Activated CD8-positive, alpha-beta memory T cell treated with anti-CD3 and anti-CD28 coated beads for 36 hours (primary cell): ENCODE data around the gene CYP4F22. TPM values are rescaled to one million over a fixed set of nuclear protein-coding genes. Genes with fewer than 3 reads are reported as not detected.

Experiments used
- CTCF ChIA-PET: fragments of 350-600 bp; sonication (Branson Sonifier 250); formaldehyde crosslinking; loops from one replicate; lab custom pipeline; 2021; ENCODE audit warnings: antibody characterized with exemption; lab: Charles Lee
- POLR2A ChIA-PET: fragments of 350-600 bp; sonication (Branson Sonifier 250); formaldehyde crosslinking; loops from one replicate; lab custom pipeline; 2021; ENCODE audit warnings: antibody characterized with exemption; lab: Charles Lee
- total RNA-seq, 2 experiments: library from RNA; stranded (reverse); gene quantifications; one replicate each; pipeline ENCODE4 v1.2.3, GENCODE V29; 2021

The CYP4F22 gene
- total RNA-seq, 2 experiments from 2014 or later: 1.1 to 1.2 TPM

GRCh38 chr19:15555021-15555420, 46.7 kb downstream of the CYP4F22 start:
- CTCF ChIA-PET: interaction anchor here (0.6 to 4.2 kb wide), 15 partner anchors 40 to 488 kb away, joined by 3 to 78 read pairs (median 6); partner anchors contain the start of genes AKAP8, AKAP8L and EPHX3
- POLR2A ChIA-PET: interaction anchor here (0.7 to 1.7 kb wide), 3 partner anchors 90 to 135 kb away, joined by 4 to 15 read pairs (median 15); partner anchors contain the start of gene AKAP8L

- CTCF ChIA-PET: interaction anchor here (0.6 to 4.2 kb wide), 26 partner anchors 9 to 379 kb away, joined by 3 to 78 read pairs (median 4); partner anchors contain the start of genes AKAP8, AKAP8L and EPHX3
- POLR2A ChIA-PET: interaction anchor here (0.6 to 1.7 kb wide), 6 partner anchors 89 to 379 kb away, joined by 3 to 15 read pairs (median 4); partner anchors contain the start of genes AKAP8 and AKAP8L
These were observed 47.7 kb downstream of the CYP4F22 start for GRCh38 chr19:15555759-15556633.

GRCh38 chr19:15556634-15557181, 48.4 kb downstream of the CYP4F22 start:
- ChIA-PET CTCF (interaction anchor here (0.6 to 4.2 kb wide), 4 partner anchors 138 to 199 kb away, joined by 3 to 78 read pairs (median 3); partner anchors contain the start of genes AKAP8 and AKAP8L), POLR2A (no interaction called here)

GRCh38 chr19:15557223-15557622, 48.9 kb downstream of the CYP4F22 start:
- POLR2A ChIA-PET: interaction anchor here (0.7 kb wide), 1 partner anchor 74 kb away, joined by 3 read pairs; no protein-coding TSS in a partner anchor

GRCh38 chr19:15562145-15562544, 53.8 kb downstream of the CYP4F22 start:
- CTCF ChIA-PET: no interaction called here

More at GRCh38 chr19:15557223-15557622, 48.9 kb downstream of the CYP4F22 start:
- CTCF ChIA-PET: interaction anchor here (0.6 to 4.2 kb wide), 5 partner anchors 139 to 312 kb away, joined by 3 to 78 read pairs (median 3); partner anchors contain the start of genes AKAP8 and AKAP8L

DNA sequence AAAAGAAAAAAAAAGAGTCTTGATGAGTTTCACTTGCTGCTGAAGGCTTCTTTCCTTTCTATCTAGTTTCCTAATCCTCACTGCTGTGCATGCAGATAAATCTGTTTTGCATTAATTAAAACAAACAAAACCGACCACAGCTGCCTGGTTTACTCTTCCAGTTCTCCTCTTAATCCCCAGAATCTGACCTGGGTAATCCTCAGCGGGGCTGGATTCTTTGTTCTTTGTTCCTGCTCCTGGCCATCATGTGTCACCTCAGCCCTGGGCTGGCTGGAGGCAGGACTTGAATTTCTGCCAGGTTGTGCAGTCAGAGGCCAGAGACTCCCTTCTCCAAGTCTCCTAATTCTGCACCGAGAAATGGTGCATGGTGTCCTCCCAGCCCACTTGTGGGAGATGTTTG, 54.5 kb downstream of the CYP4F22 start:
- POLR2A ChIA-PET: no interaction called here
- CTCF ChIA-PET: no interaction called here

More at GRCh38 chr19:15562145-15562544, 53.8 kb downstream of the CYP4F22 start:
- POLR2A ChIA-PET: no interaction called here

DNA sequence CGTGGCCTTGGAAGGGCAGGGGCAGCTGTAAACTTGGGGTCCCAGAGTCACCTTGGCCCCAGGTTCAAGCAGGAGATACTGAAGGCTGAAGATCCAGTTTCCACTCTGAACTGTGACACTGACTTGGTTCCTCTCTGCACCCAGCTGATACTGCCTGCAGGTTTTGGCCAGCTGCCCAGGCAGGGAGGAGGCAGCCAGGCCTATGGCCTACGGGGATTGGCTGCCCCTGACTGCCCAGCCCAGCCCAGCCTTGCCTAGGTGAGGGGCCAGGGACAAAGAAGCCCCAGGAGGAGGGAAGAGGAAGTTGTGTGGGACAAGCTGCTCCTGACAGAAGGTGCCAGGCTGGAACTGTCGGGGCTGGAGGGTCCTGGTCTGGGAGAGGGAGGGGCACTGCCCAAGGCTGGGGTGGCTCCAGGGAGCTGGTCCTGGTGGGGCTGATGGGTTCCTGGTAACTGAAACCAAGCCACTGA, 55.0 kb downstream of the CYP4F22 start:
- CTCF ChIA-PET: no interaction called here
- POLR2A ChIA-PET: no interaction called here

DNA sequence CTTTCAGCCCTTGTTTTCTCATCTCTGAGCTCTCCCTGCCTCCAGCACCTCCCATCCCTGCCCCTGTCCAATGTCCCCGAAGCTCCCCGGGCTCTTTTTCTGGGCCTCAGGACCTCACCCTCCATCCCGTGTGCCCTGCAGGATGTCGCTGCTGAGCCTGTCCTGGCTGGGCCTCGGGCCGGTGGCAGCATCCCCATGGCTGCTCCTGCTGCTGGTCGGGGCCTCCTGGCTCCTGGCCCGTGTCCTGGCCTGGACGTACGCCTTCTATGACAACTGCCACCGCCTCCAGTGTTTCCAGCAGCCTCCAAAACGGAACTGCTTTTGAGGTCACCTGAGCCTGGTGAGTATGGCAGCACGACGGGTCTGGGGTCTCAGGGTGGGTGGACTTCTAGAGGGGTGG, 55.6 kb downstream of the CYP4F22 start:
- ChIA-PET CTCF (interaction anchor here (0.6 to 1.0 kb wide), 3 partner anchors 8 to 446 kb away, joined by 3 read pairs; partner anchors contain the start of gene AKAP8L), POLR2A (no interaction called here)

DNA sequence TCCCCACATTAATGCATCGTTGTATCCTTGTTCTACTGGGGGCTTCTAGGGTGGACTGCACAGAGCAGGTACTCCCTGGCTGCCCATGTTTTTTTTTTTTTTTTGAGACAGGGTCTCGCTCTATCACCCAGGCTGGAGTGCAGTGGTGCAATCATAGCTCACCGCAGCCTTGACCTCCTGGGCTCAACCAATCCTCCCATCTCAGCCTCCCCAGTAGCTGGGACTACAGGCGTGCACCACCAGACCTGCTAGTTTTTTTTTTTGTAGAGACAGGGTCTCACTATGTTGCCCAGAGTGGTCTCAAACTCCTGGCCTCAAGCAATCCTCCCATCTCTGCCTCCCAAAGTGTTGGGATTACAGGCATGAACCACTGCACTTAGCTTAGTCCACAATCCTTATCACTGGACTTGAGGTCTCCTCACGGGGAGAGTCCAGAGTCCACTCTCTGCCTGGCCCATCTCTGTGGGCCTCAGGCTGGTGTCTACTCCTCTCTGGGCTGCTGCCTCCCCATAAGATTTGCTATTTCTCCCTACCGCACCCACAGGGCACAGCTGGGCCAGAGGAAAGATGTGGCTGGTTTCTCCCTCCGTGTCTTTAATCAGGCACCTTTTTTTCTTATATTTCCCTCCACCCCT, 56.3 kb downstream of the CYP4F22 start:
- ChIA-PET POLR2A (interaction anchor here (0.6 kb wide), 1 partner anchor 386 kb away, joined by 4 read pairs; no protein-coding TSS in a partner anchor), CTCF (interaction anchor here (0.9 to 1.0 kb wide), 2 partner anchors 9 to 146 kb away, joined by 3 read pairs; partner anchors contain the start of gene AKAP8L)

DNA sequence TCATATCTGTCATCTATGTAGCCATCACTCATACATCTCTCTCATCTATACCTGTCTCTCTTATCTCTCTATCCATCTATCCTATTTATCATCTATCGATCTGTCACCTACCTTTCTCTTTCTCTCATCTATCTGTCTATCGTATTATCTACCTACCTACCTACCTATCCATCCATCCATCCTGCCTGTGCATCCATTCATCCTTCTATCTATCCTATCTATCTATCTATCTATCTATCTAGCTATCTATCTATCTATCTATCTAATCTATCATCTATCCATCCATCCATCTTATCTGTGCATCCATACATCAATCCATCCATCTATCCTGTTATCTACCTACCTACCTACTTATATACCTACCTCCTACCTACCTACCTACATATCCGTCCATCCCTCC, 62.1 kb downstream of the CYP4F22 start:
- POLR2A ChIA-PET: no interaction called here

GRCh38 chr19:15575406-15575805, 67.1 kb downstream of the CYP4F22 start:
- CTCF ChIA-PET: no interaction called here

More for the DNA sequence above, 62.1 kb downstream of the CYP4F22 start:
- CTCF ChIA-PET: no interaction called here

DNA sequence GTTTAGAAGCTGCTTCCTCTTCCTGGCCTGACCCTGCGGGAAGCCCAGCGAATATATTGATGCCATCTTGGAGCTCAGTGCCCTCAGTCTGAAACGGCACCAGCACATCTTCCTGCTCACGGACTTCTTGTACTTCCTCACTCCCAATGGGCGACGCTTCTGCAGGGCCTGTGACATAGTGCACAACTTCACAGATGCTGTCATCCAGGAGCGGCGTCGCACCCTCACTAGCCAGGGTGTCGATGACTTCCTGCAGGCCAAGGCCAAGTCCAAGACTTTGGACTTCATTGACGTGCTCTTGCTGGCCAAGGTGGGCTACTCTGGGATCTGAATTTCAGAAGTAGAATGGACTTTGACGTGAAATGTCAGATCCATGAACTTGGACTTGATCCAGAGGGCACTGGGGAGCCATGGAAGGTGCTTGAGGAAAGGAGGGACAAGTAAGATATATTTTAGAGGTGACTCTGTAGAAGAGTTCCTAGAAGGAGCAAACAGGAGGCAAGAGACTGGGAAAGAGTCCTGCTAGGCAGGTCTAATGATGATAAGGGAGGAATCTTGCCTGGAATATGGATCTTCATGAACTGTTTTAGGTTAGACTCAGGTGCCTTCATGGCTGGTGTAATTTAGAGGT, 68.3 kb downstream of the CYP4F22 start:
- ChIA-PET CTCF (no interaction called here), POLR2A (no interaction called here)

More at GRCh38 chr19:15575406-15575805, 67.1 kb downstream of the CYP4F22 start:
- POLR2A ChIA-PET: no interaction called here

DNA sequence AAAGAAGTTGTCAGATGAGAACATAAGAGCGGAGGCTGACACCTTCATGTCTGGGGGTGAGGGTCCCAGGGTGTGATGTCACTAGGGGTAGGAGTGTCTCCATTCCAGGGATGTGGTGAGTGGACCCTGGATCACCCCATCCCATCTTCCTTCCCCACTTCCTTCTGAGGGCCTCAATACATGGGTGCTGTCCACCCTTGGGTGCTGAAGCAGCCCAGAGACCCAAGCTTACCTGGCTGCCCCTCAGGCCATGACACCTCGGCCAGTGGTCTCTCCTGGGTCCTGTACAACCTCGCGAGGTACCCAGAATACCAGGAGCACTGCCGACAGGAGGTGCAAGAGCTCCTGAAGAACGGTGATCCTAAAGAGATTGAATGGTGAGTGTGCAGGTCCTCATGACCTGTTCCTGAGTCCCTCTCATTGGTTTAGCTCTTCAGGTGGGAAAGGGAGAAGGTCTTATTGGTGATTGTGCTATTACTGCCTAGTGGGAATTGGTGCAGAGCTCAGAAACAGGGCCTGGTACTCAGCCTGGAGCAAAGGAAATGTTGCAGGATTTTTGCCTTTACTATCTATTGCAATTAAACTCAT, 69.0 kb downstream of the CYP4F22 start:
- ChIA-PET POLR2A (no interaction called here), CTCF (interaction anchor here (0.7 kb wide), 1 partner anchor 670 kb away, joined by 3 read pairs; no protein-coding TSS in a partner anchor)

DNA sequence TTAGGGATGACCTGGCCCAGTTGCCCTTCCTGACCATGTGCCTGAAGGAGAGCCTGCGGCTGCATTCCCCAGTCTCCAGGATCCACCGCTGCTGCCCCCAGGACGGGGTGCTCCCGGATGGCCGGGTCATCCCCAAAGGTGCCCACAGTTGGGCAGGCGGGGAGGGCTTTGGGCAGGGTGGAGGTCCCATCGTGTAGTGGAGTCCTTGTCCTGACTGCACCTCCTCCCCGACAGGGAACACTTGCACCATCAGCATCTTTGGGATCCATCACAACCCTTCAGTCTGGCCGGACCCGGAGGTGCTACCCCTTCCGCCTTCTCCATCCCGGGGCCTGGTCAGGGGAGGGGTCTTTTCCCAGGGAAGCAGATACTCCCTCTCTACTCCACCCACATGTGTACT, 75.0 kb downstream of the CYP4F22 start:
- POLR2A ChIA-PET: no interaction called here
- CTCF ChIA-PET: no interaction called here

DNA sequence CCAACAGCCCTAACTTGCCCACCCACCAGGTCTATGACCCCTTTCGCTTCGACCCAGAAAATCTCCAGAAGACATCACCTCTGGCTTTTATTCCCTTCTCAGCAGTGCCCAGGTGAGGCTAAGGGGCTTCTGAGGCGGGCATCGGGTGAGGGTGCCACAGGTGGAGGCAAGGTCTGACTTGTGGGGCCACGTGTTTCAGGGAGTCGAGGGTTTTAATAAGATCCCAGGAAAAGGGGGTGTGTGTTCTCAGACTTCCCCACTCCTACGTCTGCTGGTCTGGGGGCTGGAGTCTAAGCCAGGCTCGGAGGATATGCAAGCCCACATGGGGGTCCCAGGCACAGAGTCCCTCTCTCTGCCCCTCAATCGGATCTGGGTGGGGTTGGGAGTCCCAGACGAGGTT, 75.8 kb downstream of the CYP4F22 start:
- ChIA-PET POLR2A (no interaction called here), CTCF (no interaction called here)

DNA sequence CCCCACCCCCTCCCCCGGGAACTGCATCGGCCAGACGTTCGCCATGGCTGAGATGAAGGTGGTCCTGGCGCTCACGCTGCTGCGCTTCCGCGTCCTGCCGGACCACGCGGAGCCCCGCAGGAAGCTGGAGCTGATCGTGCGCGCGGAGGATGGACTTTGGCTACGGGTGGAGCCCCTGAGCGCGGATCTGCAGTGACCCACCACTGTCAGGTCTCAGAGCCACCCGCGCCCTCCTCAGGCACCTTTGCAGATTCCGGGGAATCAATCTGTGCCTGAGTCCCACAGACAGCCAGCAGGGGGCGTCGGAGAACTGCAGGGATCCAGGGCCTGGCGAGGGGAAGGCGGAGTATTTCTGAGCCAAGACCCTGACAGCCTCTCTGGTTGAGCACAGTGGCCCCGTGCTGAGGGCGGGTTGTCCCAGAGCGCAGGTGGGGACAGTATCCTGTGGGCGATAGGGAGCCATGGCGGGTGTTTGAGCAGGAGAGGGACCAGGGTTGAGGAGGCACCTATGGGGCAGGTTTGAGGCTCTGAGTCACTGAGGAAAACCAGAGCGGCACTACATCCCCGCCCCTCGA, 76.3 kb downstream of the CYP4F22 start:
- ChIA-PET POLR2A (no interaction called here), CTCF (no interaction called here)

DNA sequence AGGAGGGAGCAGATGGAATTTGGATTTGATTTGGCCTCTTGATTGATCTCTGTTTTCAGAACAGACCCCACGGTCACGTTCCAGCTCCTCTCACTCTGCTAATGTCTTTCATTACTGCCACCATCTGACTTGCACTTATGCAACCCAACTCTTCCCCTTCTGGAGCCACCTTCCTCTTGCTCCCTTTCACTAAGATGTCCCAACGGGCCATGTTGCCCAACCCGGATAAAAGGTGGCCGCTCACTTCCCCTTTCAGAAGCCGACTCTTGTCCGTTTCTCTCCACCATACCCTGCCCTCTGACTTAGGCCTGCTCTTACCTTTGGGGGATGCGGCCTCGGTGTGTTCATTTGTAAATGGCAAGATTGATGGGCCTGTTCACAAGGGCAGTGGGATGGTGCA, 79.3 kb downstream of the CYP4F22 start:
- ChIA-PET POLR2A (no interaction called here), CTCF (no interaction called here)

DNA sequence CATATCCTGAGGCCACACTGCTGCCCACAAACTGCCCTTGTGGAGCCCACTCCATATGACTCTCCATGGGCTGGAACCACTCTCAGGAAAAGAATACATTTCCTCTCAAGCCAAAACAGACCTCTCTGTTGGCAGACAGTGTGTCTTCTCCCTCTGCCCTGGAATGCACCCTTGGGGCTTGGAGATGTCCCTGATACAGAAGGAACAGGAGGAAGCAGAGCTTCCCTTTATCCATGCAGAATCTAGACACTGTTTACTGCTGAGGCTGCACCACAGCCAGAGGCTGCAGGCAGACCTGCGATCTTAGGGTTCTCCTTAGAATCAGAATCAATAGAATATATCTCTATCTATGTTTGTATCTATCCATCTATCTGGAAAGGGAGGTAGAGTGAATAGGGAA, 79.9 kb downstream of the CYP4F22 start:
- POLR2A ChIA-PET: interaction anchor here (0.7 kb wide), 1 partner anchor 490 kb away, joined by 7 read pairs; no protein-coding TSS in a partner anchor

More for the DNA sequence above, 79.9 kb downstream of the CYP4F22 start:
- CTCF ChIA-PET: no interaction called here
